ENCODE measurements around the gene TRAPPC5. TPM values are rescaled to one million over a fixed set of nuclear protein-coding genes. Genes with fewer than 3 reads are reported as not detected.

Gene TRAPPC5
- total RNA-seq, 2 experiments from 2014 or later = 91.5 to 150 TPM

DNA sequence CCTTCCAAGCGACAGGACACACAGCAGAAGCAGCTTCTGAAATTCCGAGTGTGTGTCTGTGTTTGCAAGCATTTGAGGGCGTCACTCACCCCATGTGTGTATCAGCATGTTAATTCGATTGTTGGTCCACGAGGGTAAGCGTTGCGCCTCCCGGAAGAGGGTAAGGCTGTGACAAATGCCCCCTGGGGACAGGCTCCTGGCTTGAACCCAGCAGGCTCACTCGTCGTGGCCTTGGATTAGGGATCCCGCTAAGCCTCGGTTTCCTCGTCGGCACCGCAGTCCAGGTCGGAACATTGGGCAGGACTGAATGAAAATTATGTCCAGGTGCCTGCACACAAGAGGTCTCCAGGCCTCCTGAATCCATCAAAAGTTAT, 44.3 kb upstream of the TRAPPC5 start:
- H3K79me2 ChIP-seq (ENCODE audit: insufficient read depth, low read depth, low read length) = no peaks in the 10 kb centered on the region; the same call in 1 of the 2 replicates
- H3K36me3 ChIP-seq (ENCODE audit: insufficient read depth, low read length) = peaks cover 9% of the 10 kb centered on the region; the same call in 1 of the 2 replicates
- no peak overlapping the region for H3K27ac ChIP-seq (ENCODE audit: low read depth, low read length, poor library complexity, severe bottlenecking)
- BruUV-seq (replicated peaks) = no TSS peak
- no peak for DNase-seq (ENCODE audit: low spot score)
- intact Hi-C loops (cut with micrococcal nuclease; ENCODE audit: unreplicated experiment) = no loop called here
- no peaks in the 10 kb centered on the region for H4K20me1 ChIP-seq (ENCODE audit: insufficient read depth, low read length)
- peak overlapping the region; percentile 45; the same call in 1 of the 2 replicates for H2AFZ ChIP-seq (ENCODE audit: low read length)
- H3K9me3 ChIP-seq (ENCODE audit: low read length) = no peaks in the 10 kb centered on the region
- H3K4me3 ChIP-seq (ENCODE audit: low read depth, low read length, poor library complexity, severe bottlenecking) = peak overlapping the region; percentile 98
- no peaks in the 10 kb centered on the region for H3K9me2 ChIP-seq (ENCODE audit: insufficient read depth, low read length)
- H3K4me1 ChIP-seq (ENCODE audit: insufficient read depth, low read length, poor library complexity, severe bottlenecking) = peaks cover 15% of the 10 kb centered on the region
- TF ChIP-seq, protein P1, sequence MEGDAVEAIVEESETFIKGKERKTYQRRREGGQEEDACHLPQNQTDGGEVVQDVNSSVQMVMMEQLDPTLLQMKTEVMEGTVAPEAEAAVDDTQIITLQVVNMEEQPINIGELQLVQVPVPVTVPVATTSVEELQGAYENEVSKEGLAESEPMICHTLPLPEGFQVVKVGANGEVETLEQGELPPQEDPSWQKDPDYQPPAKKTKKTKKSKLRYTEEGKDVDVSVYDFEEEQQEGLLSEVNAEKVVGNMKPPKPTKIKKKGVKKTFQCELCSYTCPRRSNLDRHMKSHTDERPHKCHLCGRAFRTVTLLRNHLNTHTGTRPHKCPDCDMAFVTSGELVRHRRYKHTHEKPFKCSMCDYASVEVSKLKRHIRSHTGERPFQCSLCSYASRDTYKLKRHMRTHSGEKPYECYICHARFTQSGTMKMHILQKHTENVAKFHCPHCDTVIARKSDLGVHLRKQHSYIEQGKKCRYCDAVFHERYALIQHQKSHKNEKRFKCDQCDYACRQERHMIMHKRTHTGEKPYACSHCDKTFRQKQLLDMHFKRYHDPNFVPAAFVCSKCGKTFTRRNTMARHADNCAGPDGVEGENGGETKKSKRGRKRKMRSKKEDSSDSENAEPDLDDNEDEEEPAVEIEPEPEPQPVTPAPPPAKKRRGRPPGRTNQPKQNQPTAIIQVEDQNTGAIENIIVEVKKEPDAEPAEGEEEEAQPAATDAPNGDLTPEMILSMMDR (conservative IDR thresholded peaks at IDR 0.05; ENCODE audit: low read length) = no peak
- no peak for TF ChIP-seq EZH2phosphoT487 (IDR thresholded peaks at IDR 0.05; ENCODE audit: borderline replicate concordance, low read depth, low read length)
- ChIA-PET POLR2A (no interaction called here), CTCF (ENCODE audit: unreplicated experiment) (no interaction called here)
- peak overlapping the region; percentile 51 for H3K4me2 ChIP-seq (ENCODE audit: low read length)

DNA sequence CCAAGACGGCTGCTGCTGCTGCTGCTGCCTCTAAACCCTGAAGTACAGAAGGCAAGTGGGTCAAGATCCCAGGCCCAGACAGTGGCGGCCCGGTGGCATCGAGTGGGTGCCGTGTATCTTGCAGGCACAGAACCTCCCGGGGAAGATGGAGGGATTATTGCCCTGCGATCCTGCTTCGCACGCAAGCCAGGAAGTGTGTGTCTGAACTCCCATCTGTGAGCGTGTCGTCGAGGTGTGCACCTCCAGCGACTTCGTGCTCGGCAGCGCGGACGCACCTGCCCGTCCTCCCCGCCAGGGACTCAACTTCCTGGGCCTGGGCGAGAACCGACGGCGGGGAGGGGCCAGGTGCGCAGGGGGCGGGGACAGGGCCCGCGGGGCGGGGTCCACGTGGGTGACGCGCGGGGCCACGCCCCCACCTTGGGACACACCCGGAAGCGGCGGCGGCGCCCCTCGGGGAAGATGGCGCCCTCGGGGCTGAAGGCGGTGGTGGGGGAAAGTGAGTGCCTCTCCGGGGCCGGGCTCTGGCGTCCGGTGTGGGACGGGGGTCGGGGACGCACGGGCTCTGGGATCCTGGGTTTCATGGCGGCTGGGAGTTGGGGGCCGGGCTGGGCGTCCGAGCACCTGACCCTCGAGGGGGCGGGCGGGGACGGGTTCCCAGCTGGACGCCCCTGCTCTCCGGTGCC, 43.8 kb upstream of the TRAPPC5 start, which contains the start of gene STXBP2:
STXBP2 (plus strand) TSS at position 420 of the 683 bp plus-strand sequence; CDS start at position 460, 40 bp downstream.
- Histone ChIP-seq H3K79me2 (ENCODE audit: insufficient read depth, low read depth, low read length) (no peaks in the 10 kb centered on the region; the same call in 1 of the 2 replicates), H3K4me3 (ENCODE audit: low read depth, low read length, poor library complexity, severe bottlenecking) (peak within 1 kb of the TSS; percentile 98), H3K9me3 (ENCODE audit: low read length) (no peaks in the 10 kb centered on the region), H3K36me3 (ENCODE audit: insufficient read depth, low read length) (peaks cover 9% of the 10 kb centered on the region; the same call in 1 of the 2 replicates), H3K4me2 (ENCODE audit: low read length) (peak within 1 kb of the TSS; percentile 91), H3K9me2 (ENCODE audit: insufficient read depth, low read length) (no peaks in the 10 kb centered on the region), H2AFZ (ENCODE audit: low read length) (peak within 1 kb of the TSS; percentile 45; the same call in 1 of the 2 replicates), H3K27ac (ENCODE audit: low read depth, low read length, poor library complexity, severe bottlenecking) (no peak within 1 kb of the TSS), H4K20me1 (ENCODE audit: insufficient read depth, low read length) (no peaks in the 10 kb centered on the region), H3K4me1 (ENCODE audit: insufficient read depth, low read length, poor library complexity, severe bottlenecking) (peaks cover 15% of the 10 kb centered on the region)
- DNase-seq (ENCODE audit: low spot score) = peak; percentile 91
- no TSS peak for BruUV-seq (replicated peaks)
- TF ChIP-seq EZH2phosphoT487 (IDR thresholded peaks at IDR 0.05; ENCODE audit: borderline replicate concordance, low read depth, low read length) = no peak
- TF ChIP-seq, protein P1 (conservative IDR thresholded peaks at IDR 0.05; ENCODE audit: low read length) = no peak
- CTCF ChIA-PET (ENCODE audit: unreplicated experiment) = no interaction called here
- intact Hi-C loops (cut with micrococcal nuclease; ENCODE audit: unreplicated experiment) = no loop called here
- POLR2A ChIA-PET = no interaction called here
